Activated CD4-positive, alpha-beta T cell treated with anti-CD3 and anti-CD28 coated beads, Interleukin-2, amount 50 U/mL, for 24 hours (primary cell): ENCODE data around the gene AFTPH.

ENCODE experiments used
- DNase-seq, 2 donors: peaks; one replicate each; pipeline ENCODE4 v3.0.0-alpha.2; 2020; ENCODE audit warnings: low read depth in 1 of 2, low spot score in 1 of 2

The AFTPH gene

GRCh38 chr2:64540615-64541014 lies 16.5 kb downstream of the AFTPH start:
- no peak for DNase-seq

GRCh38 chr2:64541547-64541946 lies 17.4 kb downstream of the AFTPH start:
- DNase-seq: no peak

- DNase-seq: no peak
These were observed 18.2 kb downstream of the AFTPH start for GRCh38 chr2:64542071-64543007.

GRCh38 chr2:64543008-64543697 lies 19.0 kb downstream of the AFTPH start:
- DNase-seq: no peak

- DNase-seq: no peak
These were observed 24.6 kb downstream of the AFTPH start for GRCh38 chr2:64548761-64549160.

GRCh38 chr2:64550042-64550441 lies 25.9 kb downstream of the AFTPH start:
- DNase-seq: no peak

- no peak for DNase-seq
These were observed 27.7 kb downstream of the AFTPH start for GRCh38 chr2:64551851-64552250.

- DNase-seq: no peak
These were observed 30.0 kb downstream of the AFTPH start for GRCh38 chr2:64554117-64554516.

- no peak for DNase-seq
These were observed 34.4 kb downstream of the AFTPH start for GRCh38 chr2:64558445-64559081.

GRCh38 chr2:64562148-64562784 lies 38.1 kb downstream of the AFTPH start:
- no peak for DNase-seq

GRCh38 chr2:64563436-64563938 lies 39.4 kb downstream of the AFTPH start:
- DNase-seq: no peak

- no peak for DNase-seq
These were observed 42.0 kb downstream of the AFTPH start for GRCh38 chr2:64565949-64566710.

GRCh38 chr2:64567473-64567872 lies 43.3 kb downstream of the AFTPH start:
- no peak for DNase-seq

GRCh38 chr2:64568836-64569235 lies 44.7 kb downstream of the AFTPH start:
- no peak for DNase-seq

GRCh38 chr2:64574871-64575270 lies 50.7 kb downstream of the AFTPH start:
- DNase-seq: no peak

GRCh38 chr2:64581018-64581417 lies 56.9 kb downstream of the AFTPH start:
- no peak for DNase-seq

- DNase-seq: no peak
These were observed 57.8 kb downstream of the AFTPH start for GRCh38 chr2:64581777-64582539.

- DNase-seq: no peak
These were observed 58.7 kb downstream of the AFTPH start for GRCh38 chr2:64582774-64583340.

GRCh38 chr2:64586054-64586453 lies 61.9 kb downstream of the AFTPH start:
- DNase-seq: no peak
